Epithelial cell of prostate (primary cell): Measurements from ENCODE around the gene SLC6A18.

Source experiments
- DNase-seq: peaks from one replicate; pipeline ENCODE4 v3.0.0-alpha.2; 2011; ENCODE audit warnings: low read depth, low spot score
- H3K27ac ChIP-seq: fragments of 450-650 bp; 2 replicates; pipeline ENCODE4 v1.5.1; 2017; ENCODE audit warnings: mild to moderate bottlenecking

Gene SLC6A18

DNA sequence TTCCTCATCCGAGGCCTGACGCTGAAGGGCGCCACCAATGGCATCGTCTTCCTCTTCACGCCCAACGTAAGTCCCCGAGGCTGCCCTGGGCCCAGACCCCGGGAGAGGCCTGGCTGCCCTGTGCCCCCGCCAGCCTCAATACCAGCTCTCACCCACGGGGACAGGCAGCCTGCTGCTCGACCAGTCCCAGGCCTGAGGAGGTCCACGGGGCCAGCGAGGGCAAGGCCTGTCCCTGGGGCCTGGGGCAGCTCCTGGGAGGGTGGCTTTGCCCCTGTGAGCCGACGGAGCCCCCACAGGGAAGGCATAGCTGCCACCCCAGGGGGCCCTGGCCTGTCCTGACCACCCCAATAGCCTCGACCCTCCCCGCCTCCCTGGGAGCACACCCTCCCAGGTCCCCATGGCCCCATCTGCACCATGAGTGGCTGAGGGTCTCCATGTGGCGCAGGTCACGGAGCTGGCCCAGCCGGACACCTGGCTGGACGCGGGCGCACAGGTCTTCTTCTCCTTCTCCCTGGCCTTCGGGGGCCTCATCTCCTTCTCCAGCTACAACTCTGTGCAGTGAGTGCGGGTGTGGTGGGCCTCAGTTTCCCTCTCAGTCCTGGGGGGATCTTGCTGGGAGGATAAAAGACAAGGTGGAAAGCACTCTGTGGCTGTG is 11.5 kb upstream of the SLC6A18 start:
- no peak for DNase-seq
- H3K27ac ChIP-seq: no peak overlapping the region

DNA sequence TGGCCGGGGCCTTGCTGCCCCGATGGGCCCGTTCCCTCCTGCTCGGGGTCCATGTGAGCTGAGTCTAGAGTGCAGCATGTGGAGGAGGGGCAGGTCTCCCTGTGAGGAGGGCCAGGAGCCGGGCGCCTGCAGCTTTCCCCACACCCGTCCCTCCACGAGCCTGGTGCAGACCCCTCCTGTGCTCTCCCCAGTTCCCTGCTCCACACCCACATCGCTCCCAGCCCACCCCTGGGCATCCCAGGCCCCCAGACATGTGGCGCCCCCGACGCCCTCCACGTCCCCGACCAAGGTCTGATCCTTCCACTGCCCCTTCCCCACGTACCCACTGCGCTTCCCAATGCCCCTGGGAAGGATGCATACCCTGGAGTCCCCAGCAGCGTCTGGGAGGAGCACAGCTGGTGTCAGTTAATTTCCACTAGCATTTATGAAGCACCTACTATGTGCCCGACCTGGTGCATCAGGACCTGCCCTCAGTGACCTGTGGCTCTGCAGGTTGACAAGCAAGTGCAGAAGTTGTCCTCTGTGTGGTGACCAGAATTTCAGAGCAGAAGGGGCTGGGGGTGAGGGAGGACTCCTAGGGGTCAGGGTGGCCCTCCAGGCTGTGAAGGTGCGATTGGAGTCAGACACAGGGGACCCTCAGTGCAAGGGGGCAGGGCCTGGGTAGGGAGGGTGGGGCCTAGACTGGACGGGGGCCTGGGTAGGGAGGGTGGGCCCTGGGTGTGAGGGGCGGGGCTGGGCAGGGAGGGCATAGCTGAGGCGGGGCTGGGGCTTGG is 10.8 kb upstream of the SLC6A18 start:
- no peak for DNase-seq
- H3K27ac ChIP-seq: no peak overlapping the region

DNA sequence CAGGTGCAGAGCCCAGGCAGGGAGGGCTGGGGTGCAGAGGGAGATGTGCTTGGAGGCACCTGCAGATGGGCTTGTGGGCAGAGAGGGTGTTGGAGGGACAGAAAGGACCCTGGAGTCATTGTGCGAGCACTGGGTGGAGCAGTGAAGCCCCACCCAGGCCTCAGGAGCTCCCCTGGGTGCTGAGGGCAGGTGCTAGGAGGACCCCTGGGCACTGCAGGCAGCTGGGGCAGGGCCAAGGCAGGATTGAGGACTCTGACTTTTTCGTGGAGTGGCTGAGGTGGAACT is 10.3 kb upstream of the SLC6A18 start:
- no peak for DNase-seq
- H3K27ac ChIP-seq: no peak overlapping the region

DNA sequence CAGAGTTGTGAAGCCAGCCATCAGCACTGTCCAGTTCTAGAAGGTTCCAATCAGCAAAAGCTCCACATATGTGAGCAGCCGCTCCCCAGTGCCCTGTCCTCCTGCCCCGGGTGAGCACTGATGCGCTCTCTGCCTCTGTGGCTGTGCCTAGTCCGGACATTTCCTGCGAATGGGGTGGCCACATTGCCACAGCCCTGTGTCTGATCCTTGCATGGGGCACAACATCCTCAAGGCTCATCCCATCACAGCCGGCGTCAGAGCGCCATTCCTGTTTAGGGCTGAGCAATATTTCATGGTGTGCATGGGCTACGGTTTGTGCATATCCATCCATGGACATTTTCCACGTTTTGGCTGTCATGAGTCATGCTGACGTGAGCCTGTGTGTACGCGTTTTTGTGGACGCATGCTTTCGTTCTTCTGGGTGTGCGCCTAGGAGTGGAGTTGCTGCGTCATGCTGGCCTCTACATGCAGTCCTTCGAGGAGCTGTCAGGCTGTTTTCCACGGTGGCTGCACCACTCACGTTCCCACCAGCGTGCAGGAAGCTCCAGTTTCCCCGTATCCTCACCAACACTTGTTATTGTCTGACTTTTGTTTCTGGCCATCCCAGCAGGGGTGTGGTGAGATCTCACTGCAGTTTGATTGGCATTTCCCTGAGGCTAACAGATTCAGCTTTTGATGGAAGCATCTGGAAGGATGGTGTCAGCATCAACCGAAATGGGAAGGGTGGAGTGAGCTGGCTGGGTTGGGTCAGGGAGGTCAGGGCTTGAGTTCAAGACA is 9.7 kb upstream of the SLC6A18 start:
- no peak overlapping the region for H3K27ac ChIP-seq
- DNase-seq: no peak

DNA sequence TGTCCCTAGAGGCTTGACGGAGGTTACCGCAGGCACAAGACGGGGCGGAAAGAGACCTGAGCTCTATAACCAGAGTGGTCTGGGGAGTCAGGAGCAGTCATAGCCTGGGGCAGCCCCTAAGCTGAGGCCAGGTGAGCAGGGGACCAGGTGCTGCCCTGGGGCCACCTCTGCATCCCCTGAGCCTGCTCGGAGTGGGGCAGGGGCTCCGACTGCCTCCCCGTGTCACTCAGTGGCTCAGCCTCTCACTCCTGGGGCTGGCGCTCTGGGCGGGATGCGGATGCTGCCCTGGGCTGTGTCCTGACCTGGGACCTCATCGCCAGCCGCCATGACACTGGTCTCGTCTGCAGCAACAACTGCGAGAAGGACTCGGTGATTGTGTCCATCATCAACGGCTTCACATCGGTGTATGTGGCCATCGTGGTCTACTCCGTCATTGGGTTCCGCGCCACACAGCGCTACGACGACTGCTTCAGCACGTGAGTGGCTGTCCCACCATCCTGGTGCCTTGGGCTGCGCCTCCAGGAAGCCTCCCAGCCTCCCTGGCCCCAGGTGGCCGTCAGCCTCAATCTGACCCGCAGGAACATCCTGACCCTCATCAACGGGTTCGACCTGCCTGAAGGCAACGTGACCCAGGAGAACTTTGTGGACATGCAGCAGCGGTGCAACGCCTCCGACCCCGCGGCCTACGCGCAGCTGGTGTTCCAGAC is 8.8 kb upstream of the SLC6A18 start:
- no peak for DNase-seq
- no peak overlapping the region for H3K27ac ChIP-seq

DNA sequence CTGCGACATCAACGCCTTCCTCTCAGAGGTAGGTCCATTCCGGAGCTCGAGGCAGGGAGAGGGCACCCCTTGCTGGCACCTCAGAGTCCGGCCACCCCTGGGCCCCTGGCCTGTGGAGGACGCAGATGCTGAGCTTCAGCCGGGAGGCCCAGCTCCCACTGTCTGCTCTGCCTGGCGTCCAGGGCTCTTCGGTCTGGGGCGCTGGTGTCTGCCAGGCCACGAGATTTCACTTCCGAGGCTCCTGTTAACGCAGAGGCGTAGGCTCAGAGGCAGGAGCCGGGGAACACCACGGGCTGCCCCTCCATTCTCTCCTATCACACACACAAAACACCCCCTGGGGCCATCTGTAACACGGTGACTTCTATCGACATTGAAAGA is 8.3 kb upstream of the SLC6A18 start:
- no peak overlapping the region for H3K27ac ChIP-seq
- no peak for DNase-seq

DNA sequence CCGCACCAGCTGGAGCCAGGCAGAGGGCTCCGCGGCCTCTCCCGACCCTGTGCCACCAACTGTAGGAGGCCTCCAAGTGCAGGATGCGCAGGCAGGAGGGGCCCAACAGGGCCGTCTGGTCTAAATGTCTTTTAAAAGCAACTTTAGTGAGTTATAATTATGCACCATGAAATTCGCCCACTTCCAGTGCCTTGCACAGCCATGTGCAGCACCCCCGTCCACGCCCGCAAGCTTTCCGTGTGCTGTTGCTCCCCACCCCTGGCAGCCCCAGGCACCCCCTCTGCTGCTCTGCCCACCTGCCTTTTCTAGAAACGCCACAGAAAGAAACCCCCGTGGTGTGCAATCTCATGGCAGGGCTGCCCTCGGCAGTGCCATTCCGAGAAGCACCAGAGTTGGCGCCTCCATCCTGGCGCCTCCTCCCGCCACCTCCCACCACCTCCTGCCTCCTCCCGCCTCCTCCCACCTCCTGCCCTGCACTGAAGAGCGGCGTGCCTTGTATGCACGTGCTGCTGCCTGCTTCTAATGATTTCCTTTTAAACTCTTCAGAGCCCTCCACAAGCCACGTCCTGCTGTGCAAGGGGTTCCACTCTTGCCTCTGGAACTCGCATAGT is 7.5 kb upstream of the SLC6A18 start:
- no peak for DNase-seq
- no peak overlapping the region for H3K27ac ChIP-seq

DNA sequence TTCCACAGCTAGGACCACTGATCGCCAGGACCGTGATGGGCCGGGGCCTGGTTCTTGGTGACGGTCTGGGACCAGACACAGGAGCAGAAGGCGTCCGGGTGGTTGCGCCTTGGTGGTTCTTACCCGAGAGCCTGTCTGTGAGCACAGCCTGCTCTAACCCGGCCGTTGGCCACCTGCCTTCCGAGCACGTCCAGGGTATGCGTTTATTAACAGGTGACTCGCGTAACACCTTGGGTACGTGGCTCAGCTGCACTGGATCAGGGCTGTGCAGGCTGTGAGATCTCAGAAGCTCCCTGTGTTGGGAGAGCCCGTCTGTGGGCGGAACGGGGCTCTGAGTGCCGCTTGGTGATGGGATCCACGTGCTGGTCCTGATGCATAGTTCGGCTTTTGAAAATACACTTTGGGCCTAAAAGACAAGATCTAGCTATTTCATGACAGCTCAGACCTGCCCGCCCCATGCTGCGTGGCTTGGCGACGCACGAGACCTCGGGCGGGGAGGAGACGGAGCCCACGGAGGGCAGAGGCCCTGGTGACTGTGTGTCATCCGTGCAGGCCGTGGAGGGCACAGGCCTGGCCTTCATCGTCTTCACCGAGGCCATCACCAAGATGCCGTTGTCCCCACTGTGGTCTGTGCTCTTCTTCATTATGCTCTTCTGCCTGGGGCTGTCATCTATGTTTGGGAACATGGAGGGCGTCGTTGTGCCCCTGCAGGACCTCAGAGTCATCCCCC is 6.7 kb upstream of the SLC6A18 start:
- no peak overlapping the region for H3K27ac ChIP-seq
- no peak for DNase-seq

DNA sequence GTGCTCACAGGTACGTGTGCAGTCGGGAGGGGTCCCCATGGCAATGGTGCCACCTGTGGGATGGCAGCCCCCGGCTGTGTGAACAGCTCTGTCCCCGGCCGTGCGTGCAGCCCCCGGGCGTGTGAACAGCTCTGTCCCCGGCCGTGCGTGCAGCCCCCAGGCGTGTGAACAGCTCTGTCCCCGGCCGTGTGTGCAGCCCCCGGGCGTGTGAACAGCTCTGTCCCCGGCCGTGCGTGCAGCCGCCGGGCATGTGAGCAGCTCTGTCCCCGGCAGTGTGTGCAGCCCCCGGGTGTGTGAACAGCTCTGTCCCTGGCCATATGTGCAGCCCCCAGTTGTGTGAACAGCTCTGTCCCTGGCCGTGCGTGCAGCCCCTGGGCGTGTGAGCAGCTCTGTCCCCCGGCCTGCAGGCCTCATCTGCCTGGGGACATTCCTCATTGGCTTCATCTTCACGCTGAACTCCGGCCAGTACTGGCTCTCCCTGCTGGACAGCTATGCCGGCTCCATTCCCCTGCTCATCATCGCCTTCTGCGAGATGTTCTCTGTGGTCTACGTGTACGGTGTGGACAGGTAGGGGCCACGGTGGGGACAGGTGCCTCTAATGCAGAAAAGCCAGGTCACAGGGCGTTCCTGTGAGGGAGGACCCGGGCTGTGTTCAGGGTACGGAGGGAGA is 5.9 kb upstream of the SLC6A18 start:
- no peak overlapping the region for H3K27ac ChIP-seq
- DNase-seq: no peak

DNA sequence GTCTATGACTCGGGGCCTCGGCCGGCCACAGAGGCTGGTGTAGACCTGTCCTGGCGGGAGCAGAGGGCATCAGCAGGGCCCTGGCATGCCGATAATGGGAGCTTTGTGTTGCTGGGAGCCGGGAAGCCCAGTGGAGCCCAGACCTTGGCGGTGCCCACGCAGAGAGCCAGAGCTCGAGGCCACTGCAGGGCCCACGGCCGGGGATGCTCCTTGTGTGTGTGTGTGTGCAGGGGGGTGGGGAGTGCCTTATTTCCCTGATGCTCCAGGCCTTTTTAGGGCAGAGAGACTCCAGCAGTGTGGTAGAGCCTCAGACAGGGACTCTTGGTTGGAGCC is 5.4 kb upstream of the SLC6A18 start:
- no peak for DNase-seq
- no peak overlapping the region for H3K27ac ChIP-seq

DNA sequence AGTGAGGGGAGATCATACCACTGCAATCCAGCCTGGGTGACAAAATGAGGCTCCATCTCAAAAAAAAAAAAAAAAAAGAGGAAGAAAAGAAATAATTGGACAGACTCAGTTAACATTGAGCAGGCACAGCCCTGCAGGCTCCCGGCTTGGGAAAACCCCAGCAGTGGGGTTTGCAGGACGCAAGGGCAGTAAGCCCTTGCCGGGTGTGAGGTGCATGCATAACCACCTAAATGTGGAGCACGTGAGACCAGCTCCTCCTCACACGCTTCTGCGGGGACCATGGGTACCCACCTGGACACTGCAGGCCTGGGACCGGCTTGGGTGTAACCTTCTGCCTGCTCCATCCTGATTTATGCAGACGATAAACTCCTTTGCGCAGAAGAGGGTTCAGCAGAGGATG is 4.8 kb upstream of the SLC6A18 start:
- no peak overlapping the region for H3K27ac ChIP-seq
- DNase-seq: no peak

DNA sequence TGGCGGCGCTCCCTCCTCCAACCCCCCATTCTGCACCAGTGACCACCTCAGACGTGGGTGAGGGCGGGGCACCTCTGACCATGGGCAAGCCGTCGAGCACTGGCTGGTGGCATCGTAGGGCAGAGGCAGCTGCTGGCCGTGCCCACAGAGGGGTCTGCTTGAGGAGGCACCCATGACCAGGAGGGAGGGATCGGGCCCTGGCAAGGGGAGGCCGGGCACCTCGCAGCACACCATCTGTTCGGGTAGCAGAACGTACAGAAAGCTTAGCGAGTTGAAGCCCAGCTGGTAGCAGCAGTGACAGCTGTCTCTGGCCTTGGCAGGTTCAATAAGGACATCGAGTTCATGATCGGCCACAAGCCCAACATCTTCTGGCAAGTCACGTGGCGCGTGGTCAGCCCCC is 4.3 kb upstream of the SLC6A18 start:
- no peak for DNase-seq
- no peak overlapping the region for H3K27ac ChIP-seq

DNA sequence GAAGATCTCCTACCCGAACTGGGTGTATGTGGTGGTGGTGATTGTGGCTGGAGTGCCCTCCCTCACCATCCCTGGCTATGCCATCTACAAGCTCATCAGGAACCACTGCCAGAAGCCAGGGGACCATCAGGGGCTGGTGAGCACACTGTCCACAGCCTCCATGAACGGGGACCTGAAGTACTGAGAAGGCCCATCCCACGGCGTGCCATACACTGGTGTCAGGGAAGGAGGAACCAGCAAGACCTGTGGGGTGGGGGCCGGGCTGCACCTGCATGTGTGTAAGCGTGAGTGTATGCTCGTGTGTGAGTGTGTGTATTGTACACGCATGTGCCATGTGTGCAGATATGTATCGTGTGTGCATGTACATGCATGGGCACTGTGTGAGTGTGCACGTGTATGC is 3.5 kb upstream of the SLC6A18 start:
- DNase-seq: no peak
- H3K27ac ChIP-seq: no peak overlapping the region

DNA sequence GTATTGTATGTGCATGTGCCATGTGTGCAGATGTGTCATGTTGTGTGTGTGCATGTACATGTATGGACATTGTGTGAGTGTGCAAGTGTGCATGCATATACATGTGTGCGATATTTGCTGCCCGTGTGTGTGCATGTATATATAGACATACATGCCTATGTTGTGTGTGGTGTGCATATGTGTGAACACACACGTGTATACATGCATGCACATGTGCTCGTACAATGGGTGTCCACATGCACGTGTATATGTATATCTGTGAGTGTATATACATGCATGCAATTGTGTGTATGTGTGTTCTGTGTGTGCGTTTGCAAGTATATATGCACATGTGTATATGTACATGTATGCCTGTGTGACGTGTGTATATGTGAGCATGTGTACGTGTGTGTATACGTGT is 3.0 kb upstream of the SLC6A18 start:
- DNase-seq: no peak

DNA sequence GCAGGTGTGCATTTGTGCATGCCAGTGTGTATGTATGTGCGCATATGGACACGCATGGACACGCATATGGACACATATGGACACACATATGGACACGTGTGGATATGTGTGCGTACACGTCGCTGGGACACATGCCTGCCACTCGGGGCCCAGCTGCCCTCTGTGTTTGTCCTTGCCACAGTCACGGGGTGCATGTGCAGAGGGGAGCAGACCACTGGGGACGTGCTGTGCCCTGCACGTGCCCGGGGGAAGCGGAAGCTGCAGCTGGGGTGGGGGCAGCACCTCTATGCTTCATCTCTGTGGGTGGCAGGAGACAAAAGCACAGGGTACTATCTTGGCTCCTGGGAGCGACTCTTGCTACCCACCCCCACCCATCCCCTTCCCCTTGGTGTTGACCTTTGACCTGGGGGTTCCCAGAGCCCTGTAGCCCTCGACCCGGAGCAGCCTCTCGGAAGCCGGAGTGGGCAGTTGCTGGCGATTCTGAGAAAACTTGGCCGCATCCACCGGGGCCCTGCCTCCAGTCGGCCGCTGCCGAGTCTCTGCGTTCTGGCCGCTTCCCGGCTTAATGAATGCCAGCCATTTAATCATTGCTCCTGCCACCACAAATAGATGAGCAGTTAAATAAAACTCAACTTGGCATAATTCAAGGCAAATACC is 2.4 kb upstream of the SLC6A18 start:
- no peak for DNase-seq
- H3K27ac ChIP-seq: no peak overlapping the region

More for the DNA sequence above, 3.0 kb upstream of the SLC6A18 start:
- no peak overlapping the region for H3K27ac ChIP-seq

DNA sequence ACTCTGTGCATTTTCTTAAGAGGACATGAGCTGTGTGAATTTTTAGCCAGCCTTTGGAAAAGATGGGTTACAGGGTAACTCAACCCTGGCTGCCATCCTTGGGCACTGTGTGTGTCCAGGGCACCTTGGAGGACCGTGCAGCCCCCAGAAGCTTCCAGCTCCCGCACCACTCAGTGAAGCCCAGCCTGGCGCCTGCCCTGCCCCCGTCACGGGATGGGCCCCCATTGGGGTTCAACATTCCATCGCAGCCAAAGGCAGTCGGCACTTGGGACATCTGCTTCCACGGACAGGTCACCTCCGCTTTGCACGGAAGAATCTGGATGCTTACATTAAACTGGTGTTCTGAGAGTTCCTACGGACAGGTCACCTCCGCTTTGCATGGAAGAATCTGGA is 1.9 kb upstream of the SLC6A18 start:
- DNase-seq: no peak
- no peak overlapping the region for H3K27ac ChIP-seq

DNA sequence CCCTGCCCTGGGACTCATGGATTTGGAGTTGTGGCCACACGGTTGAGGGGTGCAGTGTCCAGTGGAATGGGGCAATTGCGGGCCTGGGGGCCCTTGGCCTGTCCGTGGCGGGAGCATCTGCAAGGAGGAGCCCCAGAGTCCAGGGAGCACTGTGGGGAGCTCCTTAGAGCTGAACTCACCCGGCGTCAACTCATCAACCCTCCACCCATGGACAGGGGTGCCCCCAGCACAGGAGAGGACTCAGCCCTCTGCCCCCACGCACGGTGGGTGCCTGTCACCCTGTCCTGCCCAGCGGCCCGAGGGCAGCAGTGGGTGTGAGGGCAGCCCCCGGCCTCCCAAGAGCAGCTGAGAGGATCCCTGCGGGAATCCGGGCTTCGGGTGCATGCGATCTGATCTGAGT is 550 bp upstream of the SLC6A18 start:
- no peak overlapping the region for H3K27ac ChIP-seq
- no peak for DNase-seq

DNA sequence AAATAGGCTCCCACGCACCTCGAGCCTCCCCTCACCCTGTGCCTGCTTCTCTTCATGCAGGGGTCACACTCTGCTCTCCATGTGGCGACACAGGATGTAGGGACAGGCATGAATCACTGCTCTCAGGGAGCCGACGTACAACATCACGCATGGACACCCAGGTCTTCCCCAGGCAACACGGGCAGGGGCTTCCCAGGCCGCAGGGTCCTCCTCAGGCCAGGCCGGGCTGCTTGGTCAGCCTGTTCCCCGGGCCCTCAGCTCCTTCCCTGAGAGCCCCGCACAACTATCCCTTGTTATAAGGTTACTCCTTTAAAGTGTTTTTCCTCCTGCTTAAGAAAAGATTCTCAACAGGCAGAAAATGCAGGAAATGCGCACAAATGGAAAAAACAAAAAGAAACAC is 1.1 kb downstream of the SLC6A18 start:
- H3K27ac ChIP-seq: no peak overlapping the region
- no peak for DNase-seq
